Measurements from ENCODE around the gene TBRG4. TPM values are rescaled to one million over a fixed set of nuclear protein-coding genes. Genes with fewer than 3 reads are reported as not detected.

The TBRG4 gene
- total RNA-seq, 1 experiment from 2014 or later: 127 TPM

- Mint-ChIP-seq H3K36me3 (ENCODE audit: insufficient read depth in 1 of 3, low read depth in 3 of 3) (no peaks in the 10 kb centered on the region), H3K9me3 (no peaks in the 10 kb centered on the region; a peak in 1 of 5 replicates), H3K4me1 (peaks cover 14 to 15% of the 10 kb centered on the region in 2 experiments), H3K4me3 (peak overlapping the region; percentile 53 to 75), H3K27ac (no peak overlapping the region), H3K27me3 (ENCODE audit: low read depth) (peaks cover 29% of the 10 kb centered on the region)
- H3K23ac ChIP-seq (ENCODE audit: insufficient read length, low read depth, low read length): no peak overlapping the region
- no peak overlapping the region for H2AK5ac ChIP-seq (ENCODE audit: insufficient read length, low read length)
- H3K9me3 ChIP-seq (ENCODE audit: control insufficient read depth, low read depth, low read length): no peaks in the 10 kb centered on the region
- H3K9ac ChIP-seq (ENCODE audit: extremely low read depth, insufficient read length, low read length): no peak overlapping the region
- no peaks in the 10 kb centered on the region for H3K27me3 ChIP-seq (ENCODE audit: insufficient read depth, low read length)
- H2BK15ac ChIP-seq (ENCODE audit: low read depth, low read length): no peak overlapping the region
- no peaks in the 10 kb centered on the region for H3K79me2 ChIP-seq (ENCODE audit: insufficient read depth, low read length)
- H3K14ac ChIP-seq (ENCODE audit: insufficient read depth, low read length): no peak overlapping the region
- no peak overlapping the region for H2BK120ac ChIP-seq (ENCODE audit: low read depth, low read length, poor library complexity, severe bottlenecking)
- no peak overlapping the region for H2BK5ac ChIP-seq (ENCODE audit: insufficient read length, low read length)
- TF ChIP-seq, protein P1, sequence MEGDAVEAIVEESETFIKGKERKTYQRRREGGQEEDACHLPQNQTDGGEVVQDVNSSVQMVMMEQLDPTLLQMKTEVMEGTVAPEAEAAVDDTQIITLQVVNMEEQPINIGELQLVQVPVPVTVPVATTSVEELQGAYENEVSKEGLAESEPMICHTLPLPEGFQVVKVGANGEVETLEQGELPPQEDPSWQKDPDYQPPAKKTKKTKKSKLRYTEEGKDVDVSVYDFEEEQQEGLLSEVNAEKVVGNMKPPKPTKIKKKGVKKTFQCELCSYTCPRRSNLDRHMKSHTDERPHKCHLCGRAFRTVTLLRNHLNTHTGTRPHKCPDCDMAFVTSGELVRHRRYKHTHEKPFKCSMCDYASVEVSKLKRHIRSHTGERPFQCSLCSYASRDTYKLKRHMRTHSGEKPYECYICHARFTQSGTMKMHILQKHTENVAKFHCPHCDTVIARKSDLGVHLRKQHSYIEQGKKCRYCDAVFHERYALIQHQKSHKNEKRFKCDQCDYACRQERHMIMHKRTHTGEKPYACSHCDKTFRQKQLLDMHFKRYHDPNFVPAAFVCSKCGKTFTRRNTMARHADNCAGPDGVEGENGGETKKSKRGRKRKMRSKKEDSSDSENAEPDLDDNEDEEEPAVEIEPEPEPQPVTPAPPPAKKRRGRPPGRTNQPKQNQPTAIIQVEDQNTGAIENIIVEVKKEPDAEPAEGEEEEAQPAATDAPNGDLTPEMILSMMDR (conservative IDR thresholded peaks at IDR 0.05): no peak
- H3K18ac ChIP-seq (ENCODE audit: insufficient read length, low read depth, low read length): no peak overlapping the region
- H3K27ac ChIP-seq (ENCODE audit: insufficient read length, low read depth, low read length): no peak overlapping the region
- no peak overlapping the region for H3K4ac ChIP-seq (ENCODE audit: low read depth, low read length)
- no peaks in the 10 kb centered on the region for H4K20me1 ChIP-seq (ENCODE audit: control insufficient read depth, insufficient read depth, insufficient read length)
- peaks cover 3% of the 10 kb centered on the region; the same call in 1 of the 2 replicates for H3K4me1 ChIP-seq (ENCODE audit: insufficient read depth, low read length)
- no peaks in the 10 kb centered on the region for H3K23me2 ChIP-seq (ENCODE audit: insufficient read length, low read depth, low read length, poor library complexity, severe bottlenecking)
- no peak overlapping the region for H3K56ac ChIP-seq (ENCODE audit: insufficient read length, low read depth, low read length)
- peak overlapping the region; percentile 22 for H3K4me2 ChIP-seq (ENCODE audit: insufficient read depth, insufficient read length, low read length)
- H4K5ac ChIP-seq (ENCODE audit: insufficient read length, low read depth, low read length): no peak overlapping the region
- no peak overlapping the region for H2AFZ ChIP-seq (ENCODE audit: low read length)
- H3K79me1 ChIP-seq (ENCODE audit: insufficient read depth, low read depth, low read length, poor library complexity, severe bottlenecking): no peaks in the 10 kb centered on the region
- no peak overlapping the region for H4K91ac ChIP-seq (ENCODE audit: insufficient read length, low read depth, low read length)
- no peak overlapping the region for H4K8ac ChIP-seq (replicated peaks; ENCODE audit: insufficient read length, low read depth, low read length)
- no peak for DNase-seq
- no peak overlapping the region for H2BK12ac ChIP-seq (ENCODE audit: insufficient read length, low read depth, low read length)
- H2BK20ac ChIP-seq (ENCODE audit: low read depth, low read length, poor library complexity, severe bottlenecking): no peak overlapping the region
- WGBS (ENCODE audit: extremely low coverage, insufficient read length, low lambda C conversion rate): no CpG with 5 or more reads among the region's 29 CpGs
- H3T11ph ChIP-seq (ENCODE audit: low read length): no peak overlapping the region
These were observed 23.3 kb downstream of the TBRG4 start for GRCh38 chr7:45088146-45088701.

Measured in H9 (cell line).